Right lobe of liver (tissue), 6 donors: ENCODE results near the gene CDT1. TPM values are rescaled to one million over a fixed set of nuclear protein-coding genes. Genes with fewer than 3 reads are reported as not detected.

ENCODE experiments used
- ATAC-seq, 4 donors: fragments of 200-7000 bp; cut with Tn5 transposase; one replicate each; pipeline ENCODE4 v1.9.1; 2020; ENCODE audit warnings: mild to moderate bottlenecking in 4 of 4, moderate library complexity in 4 of 4
- DNase-seq, 3 donors: peaks; one replicate each; pipeline ENCODE4 v3.0.0-alpha.2; 2020
- H3K27ac ChIP-seq, 3 donors: fragments of 200-600 bp; one replicate each; pipeline ENCODE4 v1.8.0; 2022
- H3K27me3 ChIP-seq, 2 donors: fragments of 200-600 bp; one replicate each; pipeline ENCODE4 v1.8.0; 2022
- H3K36me3 ChIP-seq, 4 donors: fragments of 200-600 bp; sonication (generic) in 1 of 4; one replicate each; pipeline versions ENCODE4 v1.5.1 to v1.8.0; 2017 to 2022; ENCODE audit warnings: control low read depth in 1 of 4
- H3K4me1 ChIP-seq, 4 donors: fragments of 200-600 bp; sonication (generic) in 1 of 4; one replicate each; pipeline versions ENCODE4 v1.5.1 to v1.8.0; 2017 to 2022; ENCODE audit warnings: control low read depth in 1 of 4
- H3K4me3 ChIP-seq, 3 donors: fragments of 200-600 bp; one replicate each; pipeline ENCODE4 v1.8.0; 2022
- H3K9me3 ChIP-seq, 4 donors: fragments of 200-600 bp; sonication (generic) in 1 of 4; one replicate each; pipeline versions ENCODE4 v1.5.1 to v1.8.0; 2017 to 2022; ENCODE audit warnings: control low read depth in 1 of 4
- POLR2A ChIP-seq: fragments of 450-650 bp; IDR thresholded peaks from one replicate; pipeline ENCODE4 v1.6.1; 2017; ENCODE audit warnings: antibody characterized with exemption, mild to moderate bottlenecking
- WGBS: methylation state at CpG from one replicate; pipeline ENCODE4 v1.1.6; 2018; ENCODE audit warnings: low coverage, low lambda C conversion rate; ENCODE audit not compliant: insufficient coverage; ENCODE audit errors: missing lambda C conversion rate; 5-methylcytosine and 5-hydroxymethylcytosine counted together
- intact Hi-C, 2 donors: fragments of 100-400 bp; cut with DNase I; formaldehyde crosslinking; loops; one replicate each; pipeline versions ENCODE4 v1.11.2 to v1.14.1; 2022
- total RNA-seq, 6 experiments: library from RNA; depleted of rRNA in 2 of 6; stranded (reverse); fragments of >200 nt in 2 of 6; fragmentation: NEBNext Ultra II Directional in 3 of 6; extraction: Animal tissue kit (Norgen Biotek cat#: 25700) in 3 of 6; gene quantifications; one replicate each; pipeline versions ENCODE4 v1.1.0 to v1.2.4, GENCODE V29; 2016 to 2023
- TF ChIP-seq, protein P1 (sequence below), 4 donors: fragments of 200-600 bp in 3 of 4; fragments of 450-650 bp in 1 of 4; IDR thresholded peaks; one replicate each; pipeline versions ENCODE4 v1.5.1 to v1.8.0; 2016 to 2022; ENCODE audit warnings: antibody characterized with exemption in 4 of 4, mild to moderate bottlenecking in 2 of 4
- donor health status: DM: no; HTN: yes; CAD: no.
- donor health status: DM: no; HTN: no; CAD: no.
- donor health status: DM: no; HTN: no; CAD: no.
- donor health status: DM: no; HTN: yes; CAD: no.
- donor health status: DM: no; HTN: yes; CAD: no.

CDT1 gene
- total RNA-seq, 6 experiments from 2014 or later: 0.22 to 9.6 (median 0.42) TPM

DNA sequence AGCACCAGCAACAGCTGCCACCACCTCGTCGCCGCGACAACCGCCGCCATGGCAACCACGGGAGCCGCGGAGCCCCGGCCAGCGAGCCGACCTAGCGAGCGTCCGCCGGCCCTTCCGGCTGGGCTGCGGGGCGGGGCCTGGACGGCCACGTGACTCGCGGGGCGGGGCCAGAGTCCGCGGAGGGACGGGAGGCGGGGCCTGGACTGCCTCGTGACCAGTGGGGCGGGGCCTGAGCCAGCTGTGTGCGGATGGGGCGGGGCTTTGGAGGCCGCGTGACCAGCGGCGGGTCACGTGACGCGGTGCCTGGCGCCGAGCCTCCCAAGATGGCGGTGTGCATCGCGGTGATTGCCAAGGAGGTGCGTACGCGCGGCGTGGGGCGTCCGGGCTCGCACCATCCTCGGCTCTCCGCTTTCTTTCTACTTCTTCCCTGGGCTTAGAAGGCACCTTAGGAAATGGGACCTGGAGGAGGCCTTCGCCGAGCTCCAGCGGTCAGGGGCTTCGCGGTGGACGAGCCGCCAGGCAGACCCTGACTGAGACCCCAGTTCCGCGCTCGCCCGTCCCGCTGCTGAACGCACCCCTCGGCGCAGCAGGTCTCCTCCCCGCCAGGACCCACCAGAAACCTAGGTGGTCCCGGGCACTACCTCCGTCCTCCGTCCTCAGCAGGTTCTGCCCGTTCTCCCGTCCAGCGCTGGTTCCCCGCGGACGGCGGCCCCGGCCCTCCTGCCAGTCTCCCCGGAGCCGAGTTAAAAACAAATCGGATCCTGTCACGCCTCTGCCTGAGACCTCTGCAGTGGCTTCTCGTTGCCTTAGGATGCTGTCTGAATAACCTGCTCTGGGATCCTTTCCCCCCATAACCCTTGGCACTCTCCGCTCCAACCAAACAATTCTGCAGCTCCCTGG lies 53.5 kb downstream of the CDT1 start, which contains the start of the genes GALNS and TRAPPC2L:
Gene GALNS (minus strand): TSS at position 120 of the 900 bp plus-strand sequence. CDS start 70 bp downstream, at position 50.
Gene TRAPPC2L (plus strand): TSS at position 300 of the 900 bp plus-strand sequence. CDS start 24 bp downstream, at position 324.
- H3K4me1 ChIP-seq: peaks cover 0 to 18% (median 7%) of the 10 kb centered on the region in 4 donors
- H3K27ac ChIP-seq: peak within 1 kb of the TSS; percentile 48 to 64 (median 54)
- peaks cover 0 to 29% (median 5%) of the 10 kb centered on the region in 4 donors for H3K36me3 ChIP-seq
- intact Hi-C loops: no loop called here
- ATAC-seq (peak; percentile 93 to 96 (median 96)), DNase-seq (peak; percentile 99)
- TF ChIP-seq, protein P1, sequence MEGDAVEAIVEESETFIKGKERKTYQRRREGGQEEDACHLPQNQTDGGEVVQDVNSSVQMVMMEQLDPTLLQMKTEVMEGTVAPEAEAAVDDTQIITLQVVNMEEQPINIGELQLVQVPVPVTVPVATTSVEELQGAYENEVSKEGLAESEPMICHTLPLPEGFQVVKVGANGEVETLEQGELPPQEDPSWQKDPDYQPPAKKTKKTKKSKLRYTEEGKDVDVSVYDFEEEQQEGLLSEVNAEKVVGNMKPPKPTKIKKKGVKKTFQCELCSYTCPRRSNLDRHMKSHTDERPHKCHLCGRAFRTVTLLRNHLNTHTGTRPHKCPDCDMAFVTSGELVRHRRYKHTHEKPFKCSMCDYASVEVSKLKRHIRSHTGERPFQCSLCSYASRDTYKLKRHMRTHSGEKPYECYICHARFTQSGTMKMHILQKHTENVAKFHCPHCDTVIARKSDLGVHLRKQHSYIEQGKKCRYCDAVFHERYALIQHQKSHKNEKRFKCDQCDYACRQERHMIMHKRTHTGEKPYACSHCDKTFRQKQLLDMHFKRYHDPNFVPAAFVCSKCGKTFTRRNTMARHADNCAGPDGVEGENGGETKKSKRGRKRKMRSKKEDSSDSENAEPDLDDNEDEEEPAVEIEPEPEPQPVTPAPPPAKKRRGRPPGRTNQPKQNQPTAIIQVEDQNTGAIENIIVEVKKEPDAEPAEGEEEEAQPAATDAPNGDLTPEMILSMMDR (IDR thresholded peaks at IDR 0.05): no peak
- TF ChIP-seq POLR2A: peak; percentile 72
- WGBS: 0% methylated on average over 18 of the region's 87 CpGs
- H3K9me3 ChIP-seq: no peaks in the 10 kb centered on the region
- peak within 1 kb of the TSS; percentile 94 to 98 (median 96) for H3K4me3 ChIP-seq
- no peaks in the 10 kb centered on the region for H3K27me3 ChIP-seq

DNA sequence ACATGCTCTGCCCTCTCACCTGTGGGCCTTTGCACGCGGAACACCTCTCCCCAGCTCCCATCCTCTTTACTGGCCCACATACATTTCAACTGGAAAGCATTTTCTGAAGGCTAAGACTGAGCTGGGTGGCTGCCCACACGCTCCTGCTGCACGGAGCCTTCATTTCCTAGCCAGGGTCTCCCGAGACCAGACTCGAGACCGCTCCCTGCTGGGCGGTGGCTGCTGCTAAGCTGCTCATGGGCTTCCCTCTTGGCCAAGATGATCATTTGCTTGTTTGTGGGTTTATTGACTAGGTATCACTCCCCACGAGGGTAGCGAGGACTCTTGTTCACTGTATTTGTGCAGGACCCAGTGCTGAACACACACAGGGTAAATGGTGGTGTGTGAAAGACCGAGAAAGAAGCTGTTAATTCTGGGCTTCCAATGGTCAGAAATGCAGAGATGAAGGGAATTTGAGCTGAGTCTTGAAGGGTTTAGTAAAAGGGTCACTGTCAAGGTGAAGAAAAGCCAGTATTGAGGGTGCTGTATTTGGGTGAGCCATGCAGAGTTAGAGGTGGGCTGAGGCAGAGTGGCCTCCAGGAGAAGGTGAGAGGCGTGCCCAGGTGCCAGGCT lies 54.2 kb downstream of the CDT1 start:
- peaks cover 0 to 18% (median 7%) of the 10 kb centered on the region in 4 donors for H3K4me1 ChIP-seq
- DNase-seq: peak; percentile 78 to 85 (median 84)
- H3K9me3 ChIP-seq: no peaks in the 10 kb centered on the region
- no peaks in the 10 kb centered on the region for H3K27me3 ChIP-seq
- H3K27ac ChIP-seq: peak overlapping the region in 2 of 3 donors; percentile 54 to 64
- peak; percentile 65 to 71 (median 67) for ATAC-seq
- peaks cover 0 to 29% (median 5%) of the 10 kb centered on the region in 4 donors for H3K36me3 ChIP-seq
- 14% methylated on average over 12 of the region's 12 CpGs for WGBS
- intact Hi-C loops: no loop called here
- peak overlapping the region; percentile 94 to 98 (median 96) for H3K4me3 ChIP-seq
- no peak for TF ChIP-seq POLR2A
- TF ChIP-seq, protein P1 (IDR thresholded peaks at IDR 0.05): peak; percentile 48 to 72 (median 67)

Other genes with a start within 250 kb of the CDT1 start
- gene ZC3H18, start 233.4 kb upstream of the CDT1 start, total RNA-seq: 10 to 100 TPM in 5 of 6 experiments, 1 to 10 TPM in 1; 8.7 to 22.8 (median 16.4) TPM
- gene IL17C, start 165.2 kb upstream of the CDT1 start, total RNA-seq: not detected
- gene CYBA, start 152.7 kb upstream of the CDT1 start, total RNA-seq: 10 to 100 TPM; 22.8 to 70.0 (median 41.3) TPM
- gene MVD, start 140.7 kb upstream of the CDT1 start, total RNA-seq: 10 to 100 TPM; 10.2 to 57.1 (median 15.2) TPM
- gene SNAI3, start 117.3 kb upstream of the CDT1 start, total RNA-seq: under 1 TPM; 0.15 to 0.98 (median 0.35) TPM
- gene RNF166, start 97.4 kb upstream of the CDT1 start, total RNA-seq: 10 to 100 TPM in 2 of 6 experiments, 1 to 10 TPM in 4; 8.1 to 12.8 (median 10.0) TPM
- 1 to 10 TPM; 5.0 to 9.5 (median 8.2) TPM for gene CTU2, start 97.3 kb upstream of the CDT1 start, total RNA-seq
- gene PIEZO1, start 18.6 kb upstream of the CDT1 start, total RNA-seq: 10 to 100 TPM; 48.9 to 91.9 (median 64.4) TPM
- 100 to 1,000 TPM in 2 of 6 experiments, 10 to 100 TPM in 4; 61.4 to 120 (median 74.1) TPM for gene APRT, start 8.1 kb downstream of the CDT1 start, total RNA-seq
- 10 to 100 TPM in 5 of 6 experiments, 1 to 10 TPM in 1; 9.2 to 20.6 (median 16.5) TPM for gene GALNS, start 53.2 kb downstream of the CDT1 start, total RNA-seq
- gene TRAPPC2L, start 53.3 kb downstream of the CDT1 start, total RNA-seq: 10 to 100 TPM; 15.1 to 25.5 (median 20.1) TPM
- gene PABPN1L, start 62.9 kb downstream of the CDT1 start, total RNA-seq: under 1 TPM in 1 of 6 experiments, not detected in 5; 0.37 TPM
- 1 to 10 TPM; 2.5 to 9.8 (median 4.2) TPM for gene CBFA2T3, start 173.4 kb downstream of the CDT1 start, total RNA-seq